ENCODE results near the gene CDH15.

DNA sequence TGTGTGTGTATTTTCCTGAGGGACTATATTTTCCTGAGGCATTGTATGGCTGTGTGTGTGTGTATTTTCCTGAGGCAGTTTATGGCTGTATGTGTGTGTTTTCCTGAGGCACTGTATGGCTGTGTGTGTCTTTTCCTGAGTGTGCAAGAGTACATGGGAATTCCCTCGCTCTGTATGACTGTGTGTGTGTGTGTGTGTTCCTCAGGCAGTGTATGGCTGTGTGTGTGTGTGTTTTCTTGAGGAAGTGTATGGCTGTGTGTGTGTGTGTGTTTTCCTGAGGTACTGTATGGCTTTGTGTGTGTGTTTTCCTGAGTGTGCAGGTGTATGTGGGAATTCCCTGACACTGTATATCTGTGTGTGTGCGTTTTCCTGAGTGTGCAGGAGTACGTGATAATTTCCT lies 50.1 kb downstream of the CDH15 start:
- TF ChIP-seq POLR2A (IDR thresholded peaks at IDR 0.05), result no peak
- TF ChIP-seq, protein P1, sequence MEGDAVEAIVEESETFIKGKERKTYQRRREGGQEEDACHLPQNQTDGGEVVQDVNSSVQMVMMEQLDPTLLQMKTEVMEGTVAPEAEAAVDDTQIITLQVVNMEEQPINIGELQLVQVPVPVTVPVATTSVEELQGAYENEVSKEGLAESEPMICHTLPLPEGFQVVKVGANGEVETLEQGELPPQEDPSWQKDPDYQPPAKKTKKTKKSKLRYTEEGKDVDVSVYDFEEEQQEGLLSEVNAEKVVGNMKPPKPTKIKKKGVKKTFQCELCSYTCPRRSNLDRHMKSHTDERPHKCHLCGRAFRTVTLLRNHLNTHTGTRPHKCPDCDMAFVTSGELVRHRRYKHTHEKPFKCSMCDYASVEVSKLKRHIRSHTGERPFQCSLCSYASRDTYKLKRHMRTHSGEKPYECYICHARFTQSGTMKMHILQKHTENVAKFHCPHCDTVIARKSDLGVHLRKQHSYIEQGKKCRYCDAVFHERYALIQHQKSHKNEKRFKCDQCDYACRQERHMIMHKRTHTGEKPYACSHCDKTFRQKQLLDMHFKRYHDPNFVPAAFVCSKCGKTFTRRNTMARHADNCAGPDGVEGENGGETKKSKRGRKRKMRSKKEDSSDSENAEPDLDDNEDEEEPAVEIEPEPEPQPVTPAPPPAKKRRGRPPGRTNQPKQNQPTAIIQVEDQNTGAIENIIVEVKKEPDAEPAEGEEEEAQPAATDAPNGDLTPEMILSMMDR (IDR thresholded peaks at IDR 0.05), result no peak
